ENCODE data around the gene MRPL34.
"Not testable (repeated sequence)": the region's sequence is repeated elsewhere in the genome, so short reads cannot be mapped to it uniquely, and the experiment has no call there.

MRPL34 gene

DNA sequence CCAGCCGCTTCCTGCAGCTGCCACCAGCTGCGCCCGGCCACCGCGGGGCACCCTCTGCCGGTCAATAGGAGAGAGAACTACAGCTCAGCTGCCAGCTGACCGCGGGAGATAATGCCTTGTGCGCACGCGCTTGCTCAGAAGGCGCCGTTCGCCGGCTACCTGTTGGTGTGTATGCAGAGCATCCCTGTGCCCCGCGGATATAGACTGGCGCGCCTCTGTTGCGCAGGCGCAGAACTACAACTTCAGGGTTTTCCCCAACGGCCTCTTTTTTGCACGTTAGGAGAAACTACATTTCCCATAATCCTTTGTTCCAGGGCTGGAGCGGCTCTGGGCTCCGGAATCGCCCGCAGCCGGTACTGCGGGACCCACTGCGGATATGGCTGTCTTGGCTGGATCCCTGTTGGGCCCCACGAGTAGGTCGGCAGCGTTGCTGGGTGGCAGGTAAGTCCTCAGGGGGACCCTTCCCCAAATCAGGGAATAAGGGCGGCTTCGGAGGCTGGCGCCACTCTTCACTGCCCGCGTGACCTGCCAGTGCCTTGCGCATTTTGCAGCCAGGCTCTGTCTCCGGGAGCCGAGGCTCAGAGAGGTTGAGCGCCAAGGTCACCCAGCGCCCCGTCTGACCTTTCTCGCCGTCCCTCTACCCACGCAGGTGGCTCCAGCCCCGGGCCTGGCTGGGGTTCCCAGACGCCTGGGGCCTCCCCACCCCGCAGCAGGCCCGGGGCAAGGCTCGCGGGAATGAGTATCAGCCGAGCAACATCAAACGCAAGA is at the start of gene MRPL34:
Gene MRPL34 (plus strand): TSS at position 356 of the 768 bp plus-strand sequence. CDS start 21 bp downstream, at position 377.
- peak; percentile 85 for DNase-seq (ENCODE audit: low read depth)

DNA sequence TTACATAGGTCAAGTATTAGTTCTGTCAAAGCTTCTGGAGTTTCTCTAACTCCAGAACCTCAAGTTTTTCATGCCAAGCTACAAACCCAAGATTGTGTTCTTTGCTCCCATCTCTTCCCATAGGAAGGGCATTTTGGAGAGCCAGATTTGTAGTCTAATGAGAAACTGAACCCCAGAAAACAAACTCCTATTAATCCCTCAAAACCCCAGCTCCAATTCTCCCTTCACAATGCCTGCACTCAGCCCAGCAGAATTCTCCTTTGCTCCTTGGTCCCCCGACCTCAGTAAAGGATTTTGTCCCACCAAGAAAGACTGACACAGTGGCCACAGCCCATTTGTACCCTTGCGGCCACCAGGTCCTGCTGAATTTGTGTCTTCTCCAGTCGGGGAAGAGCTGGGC is 49.5 kb upstream of the MRPL34 start:
- no peak for DNase-seq (ENCODE audit: low read depth)

DNA sequence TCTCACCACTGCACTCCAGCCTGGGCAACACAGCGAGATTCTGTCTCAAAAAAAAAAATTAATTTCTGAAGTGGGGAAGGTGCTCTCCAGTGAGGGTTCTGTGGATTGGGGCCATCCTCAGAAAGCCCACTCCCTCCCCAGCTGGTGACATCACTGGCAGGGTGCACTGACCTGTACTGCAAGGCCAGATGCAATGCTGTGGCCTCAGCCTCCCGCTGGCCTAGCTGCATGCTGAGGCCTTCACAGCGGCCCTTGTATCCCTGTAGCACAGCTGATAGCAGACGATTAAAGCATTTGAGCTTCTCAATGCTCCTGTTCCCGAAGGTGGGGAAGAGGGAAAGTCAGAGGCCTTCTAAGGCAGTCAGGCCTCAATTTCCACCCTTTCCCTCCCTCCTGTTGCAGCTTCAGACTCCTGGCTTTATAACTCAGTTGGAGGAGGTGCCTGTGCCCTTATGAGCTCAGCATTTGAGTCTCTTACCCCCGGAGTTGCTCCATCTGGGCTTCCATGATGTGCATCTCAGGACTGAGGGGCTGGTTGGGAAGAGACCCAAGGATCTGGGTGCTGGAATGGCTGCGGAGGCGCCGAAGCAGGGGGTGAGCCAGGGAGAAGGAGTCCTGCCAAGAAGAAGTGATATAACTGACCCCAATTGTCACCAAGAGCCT is 46.4 kb upstream of the MRPL34 start:
- DNase-seq (ENCODE audit: low read depth): no peak

DNA sequence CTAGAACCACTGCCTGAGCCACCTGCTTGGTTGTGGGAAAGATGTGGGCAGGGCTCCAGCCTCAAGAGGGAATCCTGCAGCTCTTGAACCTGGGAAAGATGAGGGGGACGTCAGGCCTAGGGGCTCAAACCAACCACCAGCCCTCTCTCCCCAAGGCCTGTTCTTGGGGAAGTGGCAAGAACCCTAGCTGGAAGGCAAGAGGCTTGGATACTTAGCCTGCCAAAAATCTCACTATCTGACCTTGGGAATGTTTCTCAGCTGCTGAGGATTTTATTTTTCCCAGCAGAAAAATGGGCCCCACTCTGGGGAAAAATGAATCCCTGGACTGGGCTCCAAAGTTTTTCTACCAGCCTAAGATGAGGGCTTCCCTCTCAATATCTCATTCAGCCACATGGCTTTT is 45.7 kb upstream of the MRPL34 start:
- DNase-seq (ENCODE audit: low read depth): no peak

DNA sequence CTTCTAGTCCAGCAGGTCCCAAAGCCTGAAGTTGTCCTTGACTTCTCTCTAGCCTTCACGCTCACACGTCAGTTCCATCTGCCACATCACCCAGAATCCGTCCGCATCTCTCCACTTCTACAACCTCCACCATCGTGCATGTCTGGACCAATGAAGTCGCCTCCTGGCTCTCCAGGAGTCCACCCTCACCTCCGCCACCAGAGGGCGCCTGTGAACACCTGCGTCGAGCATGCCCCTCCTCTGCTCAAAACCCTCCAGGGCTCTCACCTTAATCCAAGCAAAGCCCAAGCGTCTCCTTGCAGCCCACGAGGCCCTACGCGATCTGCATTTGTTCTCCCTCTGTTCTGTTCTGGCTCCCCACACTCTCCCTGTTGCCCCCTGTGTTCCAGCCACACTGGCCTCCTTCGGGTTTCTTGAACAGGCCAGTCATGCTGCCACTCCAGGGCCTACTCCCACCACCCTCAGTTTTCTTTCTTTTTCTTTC is 44.8 kb upstream of the MRPL34 start:
- DNase-seq (ENCODE audit: low read depth): no peak

DNA sequence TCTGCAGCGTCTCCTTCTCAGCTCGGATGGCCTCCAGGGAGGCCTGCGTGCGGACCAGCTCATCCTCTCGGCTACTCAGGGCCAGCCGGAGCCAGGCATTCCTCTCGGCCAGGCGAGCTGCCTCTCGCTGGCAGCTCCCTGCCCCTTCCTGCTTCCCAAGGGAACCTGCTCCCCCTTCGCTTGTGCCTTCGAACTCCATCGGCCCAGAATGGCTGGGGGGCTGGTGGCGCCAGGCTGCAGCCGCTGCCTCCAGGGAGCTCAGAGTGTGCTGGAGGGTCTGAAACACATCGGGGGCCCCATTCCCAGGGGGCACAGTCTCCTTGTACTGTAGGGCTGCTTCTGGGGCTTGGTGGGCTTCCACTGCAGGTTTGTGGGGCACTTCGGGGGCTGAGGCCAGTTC is 43.1 kb upstream of the MRPL34 start:
- no peak for DNase-seq (ENCODE audit: low read depth)

DNA sequence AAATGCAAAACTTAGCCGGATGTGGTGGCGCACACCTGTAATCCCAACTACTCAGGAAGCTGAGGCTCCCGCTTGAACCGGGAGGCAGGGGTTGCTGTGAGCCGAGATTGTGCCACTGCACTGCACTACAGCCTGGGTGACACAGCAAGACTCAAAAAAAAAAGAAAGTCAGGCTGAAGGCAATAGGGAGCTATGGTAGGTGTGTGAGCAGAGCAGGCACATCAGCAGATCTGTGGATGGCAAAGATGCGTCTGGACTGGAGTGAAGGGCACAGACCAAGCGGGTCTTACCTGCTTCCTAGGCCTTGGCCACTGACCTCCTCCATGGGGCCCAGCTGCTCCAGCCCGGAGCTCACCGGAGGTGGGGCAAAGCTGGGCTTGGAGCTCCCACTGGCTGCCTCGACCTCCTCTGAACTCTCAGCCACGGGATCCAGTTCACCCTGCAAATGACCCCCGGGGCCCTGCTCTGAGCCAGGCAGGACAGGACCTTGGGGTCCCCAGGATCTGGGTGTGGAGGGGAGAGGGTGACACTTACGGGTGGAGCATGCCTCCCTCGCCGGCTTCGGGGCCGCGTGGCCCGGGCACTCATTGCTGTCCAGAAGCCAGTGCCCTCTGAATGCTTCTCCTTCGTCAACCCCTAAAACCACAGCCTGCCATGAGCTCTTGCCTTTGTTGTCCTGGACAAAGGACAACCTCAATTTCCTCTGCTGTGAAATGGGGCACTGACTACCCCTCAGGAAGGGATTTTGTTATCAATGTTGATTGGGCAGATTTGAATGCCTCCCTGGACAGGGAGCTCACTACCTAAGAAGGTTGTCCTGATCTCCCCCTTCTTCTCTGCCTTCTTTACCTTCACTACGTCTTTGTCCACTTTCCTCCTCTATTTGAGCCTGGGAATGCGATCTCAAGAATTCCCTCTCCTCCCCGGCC is 41.7 kb upstream of the MRPL34 start:
- DNase-seq (ENCODE audit: low read depth): no peak

DNA sequence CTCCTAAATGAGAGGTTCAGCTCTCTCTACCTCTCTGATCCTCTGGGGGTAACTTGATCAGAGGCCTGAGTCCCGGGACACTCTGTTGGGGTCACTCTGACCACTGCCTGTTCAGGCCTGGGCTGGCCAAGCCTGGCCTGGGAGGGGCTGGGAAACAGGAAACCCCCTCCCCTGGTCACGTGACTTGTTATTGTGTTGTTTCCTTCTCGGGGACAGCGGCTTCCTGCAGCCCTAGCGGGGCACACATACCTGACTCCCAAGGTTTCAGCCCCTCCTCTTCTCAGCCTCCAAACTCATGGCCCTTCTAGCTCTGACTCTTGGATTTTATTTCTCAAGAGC is 41.1 kb upstream of the MRPL34 start, which contains the start of gene USHBP1:
Gene USHBP1 (minus strand): TSS at position 105 of the 339 bp plus-strand sequence. CDS start 446 bp downstream, outside the sequence.
- no peak for DNase-seq (ENCODE audit: low read depth)

DNA sequence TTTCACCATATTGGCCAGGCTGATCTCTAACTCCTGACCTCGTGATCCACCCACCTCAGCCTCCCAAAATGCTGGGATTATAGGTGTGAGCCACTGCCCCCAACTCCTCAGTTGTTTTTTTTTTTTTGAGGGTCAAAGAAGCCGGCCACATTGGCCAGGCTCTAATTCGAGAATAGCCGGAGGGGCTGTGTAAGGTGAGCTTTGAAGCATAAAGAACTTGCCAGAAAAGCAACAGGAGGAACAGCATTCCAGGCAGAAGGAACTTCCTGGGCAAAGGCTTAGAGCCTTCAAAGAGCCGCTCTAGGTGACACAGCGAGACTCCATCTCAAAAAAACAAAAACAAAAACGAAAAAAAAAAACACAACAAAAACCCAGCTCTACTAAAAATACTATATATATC is 39.6 kb upstream of the MRPL34 start:
- no peak for DNase-seq (ENCODE audit: low read depth)

DNA sequence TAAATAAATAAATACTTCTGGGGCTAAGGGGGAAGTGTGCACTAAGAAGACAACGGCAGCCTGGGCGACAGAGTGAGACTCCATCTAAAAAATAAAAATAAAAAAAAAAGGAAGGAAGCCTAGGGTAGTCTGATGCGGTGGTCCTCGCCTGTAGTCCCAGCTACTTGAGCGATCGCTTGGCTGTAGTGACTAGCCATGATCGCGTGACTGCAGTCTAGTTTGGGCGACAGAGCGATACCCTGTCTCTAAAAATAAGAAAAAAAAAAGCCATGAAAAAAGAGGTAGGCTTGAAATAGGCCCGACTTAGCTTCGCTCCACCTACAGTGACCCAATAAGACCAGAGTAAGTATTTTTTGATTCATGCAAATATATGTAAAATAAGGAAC is 39.1 kb upstream of the MRPL34 start:
- DNase-seq (ENCODE audit: low read depth): no peak

DNA sequence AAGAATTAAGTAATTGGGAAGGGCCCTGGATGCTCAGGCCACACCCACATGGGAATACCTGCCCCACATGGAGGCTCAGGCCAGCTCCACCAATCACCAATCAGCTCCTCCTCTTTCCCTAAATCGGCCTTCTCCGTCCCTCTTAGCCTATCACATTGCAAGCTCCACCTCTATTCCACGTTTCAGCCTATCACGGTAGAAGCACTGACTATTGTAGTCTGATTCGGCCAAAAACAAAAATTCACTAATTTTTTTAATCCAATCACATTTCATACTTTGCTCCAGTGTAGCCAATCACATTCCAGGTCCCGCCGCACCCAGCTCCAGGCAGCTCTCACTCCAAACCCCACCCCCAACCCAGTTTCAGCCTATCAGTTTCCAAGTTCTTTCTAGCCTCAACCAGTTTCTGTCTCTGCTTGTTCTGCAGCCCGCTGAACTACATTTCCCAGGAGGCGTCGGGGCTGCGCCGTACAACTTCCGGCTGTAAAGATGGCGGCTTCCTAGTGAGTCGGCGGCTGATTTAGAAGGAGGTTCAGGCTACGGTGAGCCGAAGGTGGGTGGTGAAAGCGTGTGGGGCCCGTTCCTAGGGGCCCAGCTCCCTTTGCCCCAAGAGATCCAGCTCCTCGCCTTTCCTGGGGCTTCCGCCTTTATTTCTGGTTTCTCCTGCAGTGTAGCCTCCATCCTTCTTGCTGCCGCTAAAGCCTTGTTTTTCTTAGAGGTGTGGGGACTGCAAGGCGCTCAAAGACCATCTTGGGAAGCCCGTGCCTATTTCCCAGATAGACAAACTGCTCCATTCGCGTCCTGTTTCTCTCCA is 38.5 kb upstream of the MRPL34 start, which contains the start of gene BABAM1:
Gene BABAM1 (plus strand): TSS at position 469 of the 814 bp plus-strand sequence. CDS start 1,364 bp downstream, outside the sequence.
- DNase-seq (ENCODE audit: low read depth): peak; percentile 100

DNA sequence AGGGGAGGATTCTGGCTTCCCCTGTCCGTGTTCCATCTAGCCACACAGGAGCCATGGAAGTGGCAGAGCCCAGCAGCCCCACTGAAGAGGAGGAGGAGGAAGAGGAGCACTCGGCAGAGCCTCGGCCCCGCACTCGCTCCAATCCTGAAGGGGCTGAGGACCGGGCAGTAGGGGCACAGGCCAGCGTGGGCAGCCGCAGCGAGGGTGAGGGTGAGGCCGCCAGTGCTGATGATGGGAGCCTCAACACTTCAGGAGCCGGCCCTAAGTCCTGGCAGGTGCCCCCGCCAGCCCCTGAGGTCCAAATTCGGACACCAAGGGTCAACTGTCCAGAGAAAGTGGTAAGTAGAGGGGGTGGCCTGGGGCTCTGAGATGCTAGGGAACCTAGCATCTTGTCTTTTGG is 36.9 kb upstream of the MRPL34 start:
- no peak for DNase-seq (ENCODE audit: low read depth)

DNA sequence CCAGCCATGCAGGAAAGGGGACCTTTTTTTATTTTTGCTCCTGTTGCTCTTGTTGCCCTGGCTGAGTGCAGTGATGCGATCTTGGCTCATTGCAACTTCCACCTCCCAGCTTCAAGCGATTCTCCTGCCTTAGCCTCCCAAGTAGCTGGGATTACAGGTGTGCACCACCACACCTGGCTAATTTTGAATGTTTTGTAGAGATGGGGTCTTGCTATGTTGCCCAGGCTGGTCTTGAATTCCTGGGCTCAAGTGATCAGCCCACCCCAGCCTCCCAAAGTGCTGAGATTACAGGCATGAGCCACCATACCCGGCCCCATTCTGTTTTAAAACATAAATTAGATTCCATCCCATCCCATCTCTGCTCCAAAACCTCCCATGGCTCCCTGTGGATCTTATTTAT is 30.8 kb upstream of the MRPL34 start:
- DNase-seq (ENCODE audit: low read depth): not testable (repeated sequence)

DNA sequence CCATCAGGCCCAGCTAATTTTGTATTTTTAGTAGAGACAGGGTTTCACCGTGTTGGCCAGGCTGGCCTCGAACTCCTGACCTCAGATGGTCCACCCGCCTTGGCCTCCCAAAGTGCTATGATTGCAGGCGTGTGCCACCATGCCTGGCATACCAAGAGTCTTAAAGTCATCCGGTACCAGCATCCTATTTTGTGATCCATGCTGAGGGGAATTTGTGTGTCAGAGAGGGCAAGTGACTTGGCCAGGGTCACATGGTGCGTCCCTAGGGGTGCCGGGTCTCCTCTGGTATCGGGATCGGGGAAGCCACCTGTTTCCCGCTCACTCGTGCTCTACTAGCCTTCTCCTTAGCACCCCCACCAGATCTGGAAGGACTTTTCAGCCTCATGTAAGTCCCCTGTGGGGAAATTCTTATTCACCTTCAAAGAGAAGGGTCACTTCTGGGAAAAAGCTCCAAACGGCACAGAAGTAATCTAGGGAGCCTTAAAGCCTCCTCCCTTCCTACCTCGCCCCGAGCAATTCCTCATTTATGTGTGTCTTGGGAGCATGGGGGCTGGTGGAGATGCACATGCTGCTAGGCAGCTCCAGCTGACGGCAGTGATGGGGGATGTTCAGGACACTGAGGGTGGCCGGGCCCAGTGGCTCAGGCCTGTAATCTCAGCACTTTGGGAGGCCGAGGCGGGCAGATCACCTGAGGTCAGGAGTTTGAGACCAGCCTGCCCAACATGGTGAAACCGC is 30.1 kb upstream of the MRPL34 start:
- DNase-seq (ENCODE audit: low read depth): no peak

DNA sequence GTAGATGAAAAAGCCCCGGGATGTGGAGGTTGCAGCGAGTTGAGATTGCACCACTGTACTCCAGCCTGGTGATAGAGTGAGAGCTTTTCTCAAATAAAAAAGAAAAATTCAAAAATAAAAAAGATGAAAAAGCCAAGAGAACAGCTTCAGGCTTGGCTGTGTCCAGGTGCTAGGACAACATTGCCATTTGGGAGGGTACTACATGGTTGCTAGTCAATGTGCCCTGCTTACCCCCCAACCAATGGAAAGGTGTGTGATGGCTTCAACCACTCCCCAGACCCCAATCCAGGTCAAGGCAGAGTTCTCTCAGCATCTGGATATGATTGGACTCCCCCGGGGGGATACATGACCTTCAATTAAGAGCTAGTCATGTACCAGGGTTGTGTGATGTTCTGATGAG is 26.2 kb upstream of the MRPL34 start:
- no peak for DNase-seq (ENCODE audit: low read depth)

DNA sequence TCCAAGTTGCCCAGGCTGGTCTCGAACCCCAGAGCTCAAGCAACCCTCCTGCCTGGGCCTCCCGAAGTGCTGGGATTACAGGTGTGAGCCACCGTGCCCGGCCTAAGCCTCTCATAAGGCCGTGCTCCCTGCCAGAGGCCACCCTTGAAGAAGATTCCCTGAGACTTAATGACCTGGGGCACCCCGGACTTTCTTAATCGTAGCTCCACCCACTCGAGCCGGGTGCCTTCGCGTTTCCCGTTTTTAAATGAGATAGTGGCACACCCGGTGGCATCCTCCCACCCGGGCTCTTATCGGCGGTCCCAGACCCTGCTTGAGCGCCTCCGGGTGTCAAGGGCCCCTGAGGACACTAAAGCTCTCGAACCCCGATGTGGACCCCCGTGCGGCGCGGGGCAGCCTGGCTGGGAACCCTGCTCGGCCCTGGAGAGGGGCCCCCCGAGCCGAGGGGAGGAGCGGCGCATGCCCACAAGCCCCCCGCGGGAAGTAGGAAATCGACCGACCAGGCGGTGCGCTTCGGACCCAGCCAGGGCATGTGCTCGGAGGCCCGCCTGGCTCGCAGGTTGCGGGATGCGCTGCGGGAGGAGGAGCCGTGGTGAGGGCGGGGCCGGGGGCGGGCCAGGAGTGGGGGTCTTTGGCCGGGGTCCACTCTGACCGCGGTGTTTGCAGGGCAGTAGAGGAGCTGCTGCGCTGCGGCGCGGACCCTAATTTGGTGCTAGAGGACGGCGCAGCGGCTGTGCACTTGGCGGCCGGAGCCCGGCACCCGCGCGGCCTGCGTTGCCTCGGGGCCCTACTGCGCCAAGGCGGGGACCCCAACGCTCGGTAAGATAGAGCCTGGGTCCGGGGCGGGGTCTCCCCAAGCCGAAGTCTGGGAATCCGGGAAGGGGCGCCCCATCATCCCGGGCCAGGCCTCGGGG is 24.0 kb upstream of the MRPL34 start, which contains the start of gene ANKLE1:
Gene ANKLE1 (plus strand): TSS at position 511 of the 914 bp plus-strand sequence. CDS start 20 bp downstream, at position 531.
- DNase-seq (ENCODE audit: low read depth): no peak

DNA sequence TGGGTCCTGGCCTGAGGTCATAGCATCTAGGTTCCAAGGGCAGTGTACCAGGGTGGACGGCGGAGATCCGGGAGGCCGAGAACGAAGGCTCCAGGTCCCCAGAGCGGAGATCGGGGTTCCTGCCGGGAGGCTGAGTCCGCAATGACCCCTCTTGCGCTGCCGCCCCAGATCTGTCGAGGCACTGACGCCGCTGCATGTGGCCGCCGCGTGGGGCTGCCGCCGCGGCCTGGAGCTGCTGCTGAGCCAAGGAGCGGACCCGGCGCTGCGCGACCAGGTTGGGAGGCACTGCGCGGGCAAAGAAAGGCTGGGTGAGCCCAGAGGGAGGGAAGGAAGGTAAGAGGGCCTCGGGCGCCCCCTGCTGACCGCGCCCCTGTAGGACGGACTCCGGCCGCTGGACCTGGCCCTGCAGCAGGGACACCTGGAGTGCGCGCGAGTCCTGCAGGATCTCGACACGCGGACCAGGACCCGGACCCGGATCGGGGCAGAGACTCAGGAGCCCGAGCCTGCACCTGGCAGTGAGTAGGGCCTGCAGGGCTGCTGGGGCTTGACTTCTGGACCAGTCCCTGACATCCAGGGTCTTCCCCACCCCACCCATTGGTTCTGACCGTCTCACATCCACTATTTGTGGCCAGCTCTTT is 23.1 kb upstream of the MRPL34 start:
- no peak for DNase-seq (ENCODE audit: low read depth)

DNA sequence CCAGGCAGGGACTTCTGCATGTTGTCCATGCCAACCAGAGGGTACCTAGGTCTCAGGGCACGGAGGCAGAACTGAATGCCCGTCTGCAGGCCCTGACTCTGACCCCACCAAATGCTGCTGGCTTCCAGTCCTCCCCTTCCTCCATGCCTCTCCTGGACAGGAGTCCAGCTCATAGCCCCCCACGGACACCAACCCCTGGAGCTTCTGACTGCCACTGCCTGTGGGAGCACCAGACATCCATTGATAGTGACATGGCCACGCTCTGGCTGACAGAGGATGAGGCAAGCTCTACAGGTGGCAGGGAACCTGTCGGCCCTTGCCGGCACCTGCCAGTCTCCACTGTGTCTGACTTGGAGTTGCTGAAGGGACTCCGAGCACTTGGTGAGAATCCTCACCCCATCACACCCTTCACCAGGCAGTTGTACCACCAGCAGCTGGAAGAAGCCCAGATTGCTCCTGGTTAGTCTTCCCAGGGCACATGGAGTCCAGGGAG is 22.1 kb upstream of the MRPL34 start:
- DNase-seq (ENCODE audit: low read depth): no peak

All from non-pigmented ciliary epithelial cell (primary cell).